Umbilical cord (tissue), 2 donors: ENCODE data around the gene C22orf39. TPM values are rescaled to one million over a fixed set of nuclear protein-coding genes. Genes with fewer than 3 reads are reported as not detected.

Source experiments
- DNase-seq: peaks from one replicate; pipeline ENCODE4 v3.0.0-alpha.2; 2015; ENCODE audit warnings: low spot score
- total RNA-seq: library from RNA; depleted of rRNA; stranded (reverse); fragments of >200 nt; gene quantifications from one replicate; pipeline ENCODE4 v1.2.3, GENCODE V29; 2014; ENCODE audit warnings: low replicate concordance; ENCODE audit not compliant: insufficient read depth

Gene C22orf39
- total RNA-seq, 1 donor from 2014 or later = 66.0 TPM

DNA sequence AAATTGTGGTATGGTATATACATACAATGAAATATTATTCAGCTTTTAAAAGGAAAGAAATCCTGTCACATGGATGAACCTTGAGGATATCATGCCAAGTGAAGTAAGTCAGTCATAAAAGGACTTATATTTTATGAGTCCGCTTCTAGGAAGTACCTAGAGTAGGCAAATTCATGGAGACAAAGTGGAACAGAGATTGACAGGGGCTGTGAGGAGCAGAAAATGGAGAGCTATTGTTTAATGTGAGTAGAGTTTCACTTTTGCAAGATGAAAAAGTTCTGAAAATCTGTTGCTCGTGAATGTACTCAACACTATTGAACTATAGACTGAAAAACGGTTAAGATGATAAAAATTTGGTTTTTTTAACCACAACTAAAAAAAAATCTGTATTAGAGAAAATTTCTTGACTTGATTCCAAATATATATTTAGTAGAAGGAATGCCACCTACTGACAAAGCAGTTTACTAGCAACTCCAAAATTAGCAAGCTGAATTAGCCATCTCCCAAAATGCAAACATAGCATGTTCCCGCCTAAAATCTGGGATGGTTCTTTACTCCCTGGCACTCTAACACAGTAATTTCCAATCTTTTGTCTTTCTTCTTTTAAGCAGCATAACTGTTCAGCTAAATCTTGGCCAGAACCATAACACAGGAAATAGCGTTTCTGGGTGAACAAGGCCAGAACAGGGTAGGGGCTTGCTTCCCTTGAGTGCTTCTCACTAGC, 30.0 kb upstream of the C22orf39 start:
- DNase-seq = no peak

DNA sequence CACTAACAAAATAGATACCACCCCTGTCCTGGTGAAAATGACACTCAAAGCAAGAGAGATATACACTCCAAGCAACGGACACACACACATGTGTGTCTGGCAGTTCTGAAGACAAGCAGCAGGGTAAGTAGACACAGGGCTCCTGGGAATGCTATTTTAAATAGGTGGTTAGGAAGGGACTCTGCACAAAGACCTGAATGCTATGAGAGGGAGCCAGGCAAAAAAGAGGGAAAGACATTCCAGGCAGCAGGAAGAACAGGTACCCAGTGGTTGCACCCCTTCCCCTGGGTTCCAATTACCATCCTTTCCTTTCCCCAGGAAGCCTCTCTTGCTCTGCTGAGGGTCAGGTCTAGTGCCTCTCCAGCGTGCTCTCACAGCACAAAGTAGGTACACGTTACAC, 28.5 kb upstream of the C22orf39 start:
- no peak for DNase-seq

DNA sequence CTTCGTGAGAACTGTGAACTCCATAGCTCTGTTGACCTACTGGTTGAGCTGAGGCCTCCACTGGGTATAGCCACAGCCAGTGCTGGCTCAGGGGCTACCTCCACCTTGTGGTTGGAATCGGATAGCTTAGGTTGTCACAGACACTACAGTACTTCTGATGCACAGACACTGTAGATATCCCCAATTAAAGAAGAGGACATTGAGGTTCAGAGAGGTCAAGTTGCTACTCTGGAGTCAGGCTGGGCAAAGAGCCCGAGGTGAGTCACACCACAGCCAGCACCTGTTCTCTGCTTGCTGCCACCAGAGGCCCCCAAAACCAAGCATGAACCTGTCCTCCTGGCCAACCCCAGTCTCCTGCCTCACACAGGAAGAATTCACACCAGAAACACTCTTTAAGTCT, 26.1 kb upstream of the C22orf39 start:
- DNase-seq = no peak

DNA sequence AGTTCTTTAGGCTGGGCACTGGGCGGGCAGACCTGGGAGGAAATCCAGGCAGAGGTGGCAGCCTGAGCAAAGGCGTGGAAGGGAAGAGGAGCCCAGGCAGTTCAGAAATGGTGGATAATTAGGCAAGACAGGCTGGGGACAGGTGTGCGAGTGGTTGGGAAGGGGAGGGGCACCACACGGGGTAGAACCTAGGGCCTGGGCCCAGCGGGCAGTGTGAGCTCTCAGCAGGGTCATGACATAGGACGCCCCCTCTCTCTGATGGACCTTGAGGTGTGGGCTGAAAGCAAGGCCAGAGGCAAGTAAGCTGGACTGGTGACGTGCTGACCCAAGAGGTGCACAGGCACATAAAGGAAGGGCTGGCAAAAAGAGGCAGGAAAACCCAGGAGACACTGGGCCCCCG, 24.7 kb upstream of the C22orf39 start:
- DNase-seq = no peak

DNA sequence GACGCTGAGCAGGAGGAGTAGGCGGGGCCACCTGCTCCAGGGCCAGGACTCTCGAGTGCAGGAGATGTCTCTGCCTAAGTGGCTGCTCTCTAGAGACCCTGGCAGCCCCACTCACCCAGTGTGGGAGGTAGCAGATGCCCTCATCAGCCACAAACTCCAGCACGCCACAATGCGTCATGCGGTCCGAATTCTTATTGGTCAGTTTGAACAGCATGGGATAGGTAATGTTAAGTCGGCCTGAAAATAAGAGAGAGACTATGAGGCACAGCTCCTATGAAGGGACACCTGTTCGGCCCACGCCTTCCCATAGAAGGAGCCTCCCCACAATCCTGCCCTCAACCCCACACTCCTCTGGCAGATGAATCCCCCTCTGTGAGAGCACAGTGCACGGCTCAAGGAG, 24.1 kb upstream of the C22orf39 start:
- DNase-seq = no peak

DNA sequence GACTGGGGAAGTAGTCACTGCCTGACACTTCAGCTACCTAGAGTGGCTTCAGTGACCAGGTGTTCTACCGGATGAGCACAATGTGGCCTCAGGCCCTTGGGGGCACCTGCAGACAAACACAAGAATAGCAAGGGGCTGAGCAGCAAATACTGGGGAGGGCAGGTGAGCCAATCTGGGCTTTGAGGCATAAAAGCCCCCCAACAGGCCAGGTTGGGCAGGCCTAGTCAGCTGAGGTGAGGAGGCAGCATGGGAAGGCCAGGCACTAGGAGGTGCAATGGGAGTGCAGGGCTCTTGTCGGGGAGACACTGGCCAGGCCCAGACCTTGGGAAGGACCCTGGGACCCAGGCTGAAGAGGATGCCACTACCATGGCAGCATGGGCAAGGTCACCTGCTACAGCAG, 22.5 kb upstream of the C22orf39 start:
- DNase-seq = no peak

DNA sequence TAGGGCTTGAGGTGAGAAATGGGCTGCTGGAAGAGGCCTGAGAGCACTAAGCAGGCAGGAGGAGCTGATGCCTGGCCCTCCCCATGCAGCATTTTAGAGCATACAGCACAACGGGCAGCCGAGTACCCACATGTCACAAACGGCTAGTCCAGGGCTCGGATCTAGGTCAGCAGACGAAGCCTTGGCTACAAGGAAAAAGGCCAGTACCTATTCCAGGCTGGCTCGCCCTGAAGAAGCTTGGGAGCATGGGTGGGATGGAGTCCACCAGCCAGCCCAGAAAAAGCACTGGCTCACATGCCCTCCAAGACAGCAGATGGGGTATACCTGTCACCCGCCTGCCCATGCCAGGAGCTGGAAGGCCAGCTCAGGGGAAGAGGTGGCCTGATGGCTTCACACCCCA, 21.9 kb upstream of the C22orf39 start:
- DNase-seq = no peak

DNA sequence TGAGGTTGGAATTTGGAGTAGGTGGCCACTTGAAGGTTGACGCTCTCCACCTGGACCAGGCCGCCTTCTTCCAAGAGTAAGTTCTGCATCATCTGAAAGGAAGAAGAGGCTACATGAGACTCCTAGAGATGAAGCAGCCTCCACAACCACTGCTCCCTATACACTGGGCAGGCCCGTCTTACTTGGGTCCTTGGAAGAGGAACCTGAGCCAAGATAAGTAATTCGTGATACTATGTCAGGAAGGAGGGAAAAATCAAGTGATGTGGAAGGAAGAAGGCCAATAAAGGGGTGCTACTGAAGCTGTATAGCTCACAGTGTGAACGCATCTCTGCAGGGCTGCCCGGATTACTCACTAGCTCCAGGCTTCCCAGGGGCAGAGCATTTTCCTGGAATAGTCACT, 20.4 kb upstream of the C22orf39 start:
- no peak for DNase-seq

DNA sequence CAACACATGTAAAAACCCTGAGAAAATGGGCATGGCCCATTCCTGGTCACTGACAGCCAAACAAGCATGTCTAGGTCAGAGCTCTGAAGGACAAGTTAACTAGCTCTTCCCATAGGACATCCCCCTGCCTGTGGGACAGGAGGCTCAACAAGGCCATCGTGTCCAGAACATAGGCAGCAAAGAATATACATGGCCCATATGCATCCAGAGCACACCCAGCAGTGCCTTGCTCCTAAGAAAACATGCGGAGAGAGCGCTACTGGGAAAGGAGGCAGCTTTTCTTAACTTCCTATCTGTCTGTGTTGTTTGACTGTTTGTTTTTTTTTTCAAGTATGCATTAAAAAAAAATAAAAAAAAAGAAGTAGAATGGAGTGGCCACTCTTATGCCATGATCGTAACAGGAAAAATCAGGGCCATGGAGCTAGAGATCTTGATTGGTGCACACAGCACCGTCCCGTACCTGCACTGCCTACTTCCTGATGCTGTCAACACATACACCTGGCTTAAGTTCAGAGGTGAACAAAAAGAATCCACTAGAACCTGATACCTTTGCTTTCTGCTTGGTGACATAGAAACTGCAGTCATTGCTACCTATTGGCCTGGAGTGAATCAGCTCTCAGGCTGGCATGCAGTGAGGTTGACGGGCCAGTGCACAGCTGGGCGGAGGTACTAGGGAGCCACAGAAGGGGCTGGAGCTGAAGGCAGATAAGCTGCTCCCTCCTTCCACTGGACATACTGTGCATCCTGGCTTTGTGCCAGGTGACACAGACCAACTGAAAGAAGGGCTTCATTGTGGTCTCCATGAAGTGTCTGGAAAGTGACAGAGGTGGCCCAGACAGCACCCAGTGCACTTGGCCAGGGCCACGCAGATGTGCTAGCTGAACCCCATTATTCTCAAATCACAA, 19.6 kb upstream of the C22orf39 start:
- DNase-seq = no peak

DNA sequence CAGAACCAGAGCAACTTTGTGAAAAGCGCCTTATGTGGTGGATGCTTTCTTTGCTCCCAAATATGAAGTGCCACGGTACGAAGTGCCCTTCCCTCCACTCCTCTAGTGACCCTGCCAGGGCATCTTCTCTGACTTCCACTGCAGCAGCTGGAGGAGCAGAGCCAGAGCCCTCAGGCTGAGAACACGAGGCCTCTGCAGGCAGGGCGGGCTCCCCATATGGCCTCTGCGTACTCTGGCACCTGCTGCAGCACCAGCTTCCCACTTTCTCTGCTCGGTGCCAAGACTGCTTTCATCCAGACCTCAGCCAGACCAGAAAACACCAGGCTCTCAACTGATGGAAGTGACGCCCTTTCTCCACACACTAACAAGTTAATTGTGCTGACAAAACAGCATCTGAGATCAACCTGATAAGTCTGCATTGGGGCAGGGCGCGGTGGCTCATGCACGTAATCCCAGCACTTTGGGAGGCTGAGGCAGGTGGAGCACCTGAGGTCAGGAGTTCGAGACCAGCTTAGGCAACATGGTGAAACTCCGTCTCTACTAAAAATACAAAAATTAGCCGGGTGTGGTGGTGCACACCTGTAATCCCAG, 18.7 kb upstream of the C22orf39 start:
- no peak for DNase-seq

DNA sequence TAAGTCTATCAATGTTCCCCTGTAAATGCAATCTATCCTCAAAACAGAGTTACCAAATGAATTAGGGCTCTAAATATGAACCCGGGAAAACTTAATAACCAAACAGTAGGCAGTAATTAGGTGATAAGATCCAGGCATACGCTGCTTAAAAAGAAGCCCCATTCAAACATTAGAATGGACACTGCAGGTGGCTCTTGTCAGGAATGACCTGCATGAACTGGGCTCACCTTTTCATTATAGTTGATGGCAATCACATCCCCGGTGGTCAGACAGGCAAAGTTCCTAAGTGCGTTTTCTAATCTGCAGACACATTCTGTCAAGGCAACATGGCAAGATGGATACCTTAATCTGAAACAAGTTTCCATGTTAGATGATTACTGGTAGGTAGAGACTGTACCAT, 17.5 kb upstream of the C22orf39 start:
- no peak for DNase-seq

DNA sequence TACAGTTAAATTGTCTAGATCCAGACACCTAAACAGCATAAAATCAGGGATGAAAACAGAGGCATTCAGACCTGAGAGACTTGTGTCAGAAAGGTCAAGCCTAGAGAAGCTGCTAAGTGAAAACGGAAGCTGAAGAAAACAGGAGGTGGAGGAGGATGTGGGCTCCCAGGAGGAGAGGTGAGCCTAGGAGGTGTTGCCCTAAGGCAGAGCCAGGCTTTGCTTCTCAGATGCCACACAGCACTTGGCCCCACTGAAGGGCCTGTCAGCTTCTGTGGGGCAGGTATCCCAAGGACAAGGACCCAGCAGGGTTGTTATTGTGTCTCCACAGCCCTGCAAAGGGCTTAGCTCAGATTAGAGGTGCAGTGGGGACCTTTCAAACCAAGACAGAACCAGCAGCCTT, 17.0 kb upstream of the C22orf39 start:
- DNase-seq = no peak

DNA sequence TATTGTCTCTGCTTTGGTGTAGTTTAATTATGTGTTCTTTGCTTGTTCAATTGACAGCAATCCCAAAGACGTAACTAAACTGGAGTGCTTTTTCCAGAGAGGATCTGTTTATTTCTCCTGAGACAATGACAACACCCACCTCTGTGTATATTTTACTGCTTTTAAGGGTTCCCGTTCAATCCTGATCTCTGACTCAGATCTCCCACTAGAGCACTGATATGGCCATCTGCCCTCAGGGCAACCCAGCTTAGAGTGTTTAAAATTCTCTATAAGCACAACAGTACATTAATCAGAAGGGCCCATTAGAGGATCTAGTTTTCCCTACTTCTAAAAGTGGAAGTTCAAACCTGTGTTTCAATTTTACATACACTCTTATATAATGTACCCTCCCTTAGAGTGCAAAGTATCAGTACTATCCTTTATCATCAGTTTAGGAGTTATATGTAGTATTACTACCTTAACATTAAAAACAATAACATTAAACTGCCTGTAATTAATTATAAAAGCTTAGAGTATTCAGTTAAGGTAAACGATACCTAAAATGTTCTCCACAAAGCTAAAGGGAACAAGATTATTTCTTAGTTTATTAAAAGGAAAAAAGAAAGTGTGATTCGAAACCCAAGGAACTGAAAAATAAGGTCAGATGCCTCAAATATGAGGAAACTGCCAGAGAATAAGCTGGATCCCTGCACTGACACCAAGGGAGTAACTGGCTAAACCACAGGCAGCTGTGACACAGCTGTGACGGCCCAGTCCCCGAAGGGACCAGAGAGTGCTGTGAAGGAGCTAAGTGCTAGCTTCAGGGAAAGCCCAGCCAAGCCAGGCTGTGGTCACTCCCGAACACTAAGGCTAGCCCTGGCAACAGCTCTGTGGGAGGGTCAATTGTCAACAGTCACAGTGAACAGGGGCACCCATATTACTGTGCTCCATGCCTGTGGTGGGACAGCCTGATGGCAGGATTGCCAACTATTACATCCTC, 16.3 kb upstream of the C22orf39 start:
- DNase-seq = no peak

DNA sequence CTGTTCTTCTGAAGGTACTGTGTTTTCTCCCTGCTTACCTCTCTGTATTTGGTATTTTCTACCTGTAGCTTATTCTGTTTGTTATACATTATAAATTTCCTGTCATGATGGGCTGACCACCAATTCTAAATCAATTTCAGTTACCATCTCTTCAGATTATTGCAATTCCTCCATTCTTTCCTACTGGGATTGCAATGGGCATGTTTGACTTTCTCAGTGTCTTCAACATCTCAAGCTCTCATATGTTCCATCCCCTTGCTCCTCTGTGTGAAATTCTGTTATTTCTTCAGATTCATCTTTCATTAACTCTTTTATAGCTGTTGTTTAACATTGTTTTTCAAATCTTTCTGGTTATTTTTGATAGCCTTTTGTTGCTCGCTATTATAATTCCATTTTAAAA, 15.5 kb upstream of the C22orf39 start:
- no peak for DNase-seq

DNA sequence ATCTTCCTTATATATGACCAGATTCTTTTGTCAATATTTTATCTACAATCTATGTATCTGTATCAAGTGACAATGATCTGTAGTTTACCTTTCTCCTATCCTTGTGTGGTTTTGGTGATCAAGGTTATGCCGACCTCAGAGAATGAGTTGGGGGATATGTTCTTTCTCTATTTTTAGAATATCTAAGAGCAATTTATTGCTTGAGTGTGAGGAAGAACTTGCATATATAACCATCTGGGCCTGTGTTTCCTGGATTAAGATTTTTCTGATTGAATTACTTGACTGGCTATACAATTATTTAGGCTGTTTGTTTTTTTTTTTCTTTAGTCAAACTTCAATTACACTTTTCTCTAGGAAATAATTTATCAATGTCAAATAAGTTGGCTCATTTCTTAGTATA, 14.0 kb upstream of the C22orf39 start:
- no peak for DNase-seq

DNA sequence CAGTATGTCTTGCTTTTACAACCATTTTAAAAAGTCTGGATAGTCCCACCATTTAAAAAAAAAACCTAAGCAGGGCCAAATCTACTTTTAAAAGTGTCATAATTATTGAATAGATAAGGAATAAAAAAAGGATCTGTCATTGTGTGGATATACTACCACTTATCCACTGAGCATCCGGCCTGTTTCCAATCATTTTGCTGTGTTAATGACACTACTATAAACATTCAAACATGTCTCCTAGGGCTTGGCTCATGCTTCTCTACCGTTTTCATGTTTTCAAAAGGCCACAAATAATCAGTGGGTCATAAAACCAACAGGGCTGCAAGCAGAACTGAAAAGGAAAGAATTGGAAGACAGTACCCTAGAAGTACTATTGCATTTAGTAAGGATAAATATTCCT, 12.5 kb upstream of the C22orf39 start:
- no peak for DNase-seq

DNA sequence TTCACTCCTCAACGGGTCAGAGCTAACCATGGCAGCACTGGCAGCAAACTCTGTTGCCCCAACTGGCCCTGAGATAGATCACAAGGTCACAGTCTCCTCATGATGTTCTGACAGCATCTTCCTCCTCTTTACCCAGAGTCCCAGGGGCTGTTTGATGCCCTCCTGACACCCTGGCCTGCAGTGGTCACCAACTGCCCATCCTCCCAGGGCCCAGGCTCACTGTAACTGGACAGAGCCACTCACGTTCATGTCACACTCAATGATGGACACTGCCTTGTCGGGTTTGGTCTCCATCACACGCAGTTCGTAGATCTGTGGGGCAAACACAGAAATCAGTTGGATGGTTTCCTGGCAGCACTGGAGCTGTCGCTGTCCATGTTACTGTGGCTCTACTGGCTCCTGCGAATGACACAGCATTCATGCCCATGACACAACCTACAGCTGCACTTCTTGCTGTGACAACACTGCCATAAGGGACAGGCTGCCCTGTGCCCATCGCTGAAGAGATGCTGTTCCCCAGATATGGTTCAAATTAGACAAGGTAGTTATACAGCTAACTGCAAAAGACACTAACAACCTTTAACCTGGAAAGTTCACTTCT, 10.4 kb upstream of the C22orf39 start:
- DNase-seq = no peak

DNA sequence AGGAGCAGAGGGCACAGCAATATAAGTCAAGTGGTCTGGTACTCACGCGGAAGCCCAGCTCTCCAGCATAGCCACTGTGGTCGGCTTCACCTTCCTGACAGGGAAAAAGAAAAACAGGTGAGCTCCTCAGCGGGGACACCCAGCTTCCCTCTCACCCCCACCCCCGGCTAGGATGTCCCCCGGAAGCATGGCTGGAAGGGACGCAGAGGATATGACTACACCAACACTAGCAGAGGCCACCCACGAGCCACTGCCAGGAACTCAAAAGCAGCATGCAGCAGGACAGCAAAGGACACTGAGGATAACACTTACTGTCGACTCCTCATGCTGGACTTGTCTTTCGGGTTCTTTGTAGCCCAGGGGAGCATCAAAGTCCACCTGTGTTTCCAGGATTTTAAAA, 9.0 kb upstream of the C22orf39 start:
- DNase-seq = no peak

DNA sequence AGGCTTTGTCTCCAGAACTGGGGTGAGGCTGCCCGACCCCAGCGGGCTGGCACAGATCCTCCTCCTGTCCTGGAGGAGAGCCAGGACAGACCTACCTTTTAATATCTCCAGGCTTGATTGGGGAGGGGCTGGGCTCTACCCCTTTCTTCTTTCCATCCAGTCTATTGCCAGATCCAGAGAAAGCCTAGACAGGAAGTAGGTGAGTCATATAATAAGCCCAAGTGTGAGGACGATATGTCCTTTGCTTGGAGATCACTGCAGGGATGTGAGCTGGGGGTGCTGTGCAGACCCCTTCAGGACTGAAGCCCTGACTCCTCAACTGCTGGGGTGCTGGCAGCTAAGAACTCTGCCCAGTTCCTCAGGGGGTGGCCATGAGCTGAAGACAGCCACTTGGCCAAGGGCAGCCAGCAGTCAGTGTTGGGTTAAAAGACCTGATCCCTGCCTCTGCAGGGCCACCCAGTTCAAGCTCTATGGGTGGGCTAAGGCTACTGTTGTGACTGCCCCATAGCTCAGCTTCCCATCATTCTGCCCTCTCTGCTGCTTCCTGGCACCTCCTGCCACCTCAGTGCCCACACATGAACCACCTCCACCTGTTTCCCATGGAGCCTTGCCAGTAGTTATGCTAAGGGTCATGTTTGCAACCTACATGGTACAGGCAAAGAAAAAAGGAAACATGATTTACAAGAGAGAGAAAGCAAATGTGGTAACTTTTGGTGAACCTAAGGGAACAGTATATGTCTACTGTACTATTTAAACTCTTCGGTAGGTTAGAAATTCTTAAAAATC, 8.3 kb upstream of the C22orf39 start:
- no peak for DNase-seq

DNA sequence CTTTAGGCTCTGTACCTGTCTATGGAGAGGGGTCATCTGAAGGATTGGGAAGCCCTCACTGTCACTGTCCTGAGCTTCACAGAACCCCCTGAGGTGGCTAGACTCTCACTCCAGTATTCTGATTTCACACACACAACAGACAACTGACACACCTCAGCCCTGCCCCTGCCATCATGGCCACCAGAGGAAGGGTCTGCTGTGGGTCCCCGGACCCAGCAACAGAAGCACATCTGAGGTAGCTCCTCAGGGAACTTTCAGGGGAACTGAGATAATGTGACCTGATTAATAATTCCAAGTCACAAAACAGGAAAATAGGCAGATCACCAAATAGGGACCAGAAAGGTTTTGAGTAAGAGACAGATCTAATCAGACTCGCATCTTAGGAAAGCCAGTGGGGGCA, 7.5 kb upstream of the C22orf39 start:
- no peak for DNase-seq
